Choroid plexus epithelial cell (primary cell): ENCODE data around the gene PCDHB12.
"Not testable (repeated sequence)": the region's sequence is repeated elsewhere in the genome, so short reads cannot be mapped to it uniquely, and the experiment has no call there.

Experiments
- DNase-seq: peaks from one replicate; pipeline ENCODE4 v3.0.0-alpha.2; 2010; ENCODE audit warnings: low read depth
- H3K4me3 ChIP-seq: 2 replicates; pipeline ENCODE4 v1.5.1; 2011; ENCODE audit warnings: low read depth, mild to moderate bottlenecking, control low read depth, low read length, moderate library complexity
- TF ChIP-seq, protein P1 (sequence below): conservative IDR thresholded peaks from 2 replicates; pipeline ENCODE4 v1.5.1; 2011; ENCODE audit warnings: low read depth, mild to moderate bottlenecking, control low read depth, inconsistent platforms, low read length, moderate library complexity

The PCDHB12 gene

GRCh38 chr5:141208478-141208877, at the start of gene PCDHB12:
PCDHB12 (plus strand) TSS chr5:141208719; CDS start chr5:141208908, 189 bp downstream.
- peak; percentile 1 for DNase-seq
- TF ChIP-seq, protein P1, sequence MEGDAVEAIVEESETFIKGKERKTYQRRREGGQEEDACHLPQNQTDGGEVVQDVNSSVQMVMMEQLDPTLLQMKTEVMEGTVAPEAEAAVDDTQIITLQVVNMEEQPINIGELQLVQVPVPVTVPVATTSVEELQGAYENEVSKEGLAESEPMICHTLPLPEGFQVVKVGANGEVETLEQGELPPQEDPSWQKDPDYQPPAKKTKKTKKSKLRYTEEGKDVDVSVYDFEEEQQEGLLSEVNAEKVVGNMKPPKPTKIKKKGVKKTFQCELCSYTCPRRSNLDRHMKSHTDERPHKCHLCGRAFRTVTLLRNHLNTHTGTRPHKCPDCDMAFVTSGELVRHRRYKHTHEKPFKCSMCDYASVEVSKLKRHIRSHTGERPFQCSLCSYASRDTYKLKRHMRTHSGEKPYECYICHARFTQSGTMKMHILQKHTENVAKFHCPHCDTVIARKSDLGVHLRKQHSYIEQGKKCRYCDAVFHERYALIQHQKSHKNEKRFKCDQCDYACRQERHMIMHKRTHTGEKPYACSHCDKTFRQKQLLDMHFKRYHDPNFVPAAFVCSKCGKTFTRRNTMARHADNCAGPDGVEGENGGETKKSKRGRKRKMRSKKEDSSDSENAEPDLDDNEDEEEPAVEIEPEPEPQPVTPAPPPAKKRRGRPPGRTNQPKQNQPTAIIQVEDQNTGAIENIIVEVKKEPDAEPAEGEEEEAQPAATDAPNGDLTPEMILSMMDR, result no peak
- no peak within 1 kb of the TSS for H3K4me3 ChIP-seq

- peak; percentile 17 for DNase-seq
- TF ChIP-seq, protein P1, result peak; percentile 44
- no peak within 1 kb of the TSS for H3K4me3 ChIP-seq
These were observed 35.9 kb upstream of the PCDHB12 start, which contains the start of gene PCDHB7 for GRCh38 chr5:141172381-141173204. PCDHB7 (plus strand) TSS chr5:141172644; CDS start chr5:141172836, 192 bp downstream.

- H3K4me3 ChIP-seq, result not testable (repeated sequence)
These were observed 34.0 kb upstream of the PCDHB12 start for GRCh38 chr5:141174291-141175104.

DNA sequence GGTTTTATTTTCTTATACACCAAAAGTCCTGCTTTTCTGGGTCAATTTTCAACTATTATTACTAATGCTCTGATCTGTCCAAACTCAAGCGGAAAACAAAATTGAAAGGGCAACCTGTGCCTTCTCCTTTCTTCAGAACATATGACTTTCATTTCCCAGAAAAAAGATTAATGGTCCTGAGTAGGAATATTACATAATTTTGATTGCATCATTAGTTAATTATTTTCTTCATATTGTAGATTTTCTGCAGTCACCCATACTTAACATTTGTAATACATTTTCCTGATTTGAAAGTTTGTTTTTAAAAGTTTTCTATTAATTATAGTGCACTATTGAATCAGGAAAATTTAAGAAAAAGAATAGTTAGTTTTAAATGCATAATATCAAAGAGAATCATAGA, 32.6 kb upstream of the PCDHB12 start:
- TF ChIP-seq, protein P1, result no peak
- H3K4me3 ChIP-seq, result no peak overlapping the region
- no peak for DNase-seq

More at GRCh38 chr5:141174291-141175104, 34.0 kb upstream of the PCDHB12 start:
- not testable (repeated sequence) for DNase-seq

- DNase-seq, H3K4me3 ChIP-seq: not testable (repeated sequence)
These were observed 30.8 kb upstream of the PCDHB12 start, which contains the start of gene PCDHB8 for GRCh38 chr5:141177577-141178191. PCDHB8 (plus strand) TSS chr5:141177790; CDS start chr5:141178035, 245 bp downstream.

DNA sequence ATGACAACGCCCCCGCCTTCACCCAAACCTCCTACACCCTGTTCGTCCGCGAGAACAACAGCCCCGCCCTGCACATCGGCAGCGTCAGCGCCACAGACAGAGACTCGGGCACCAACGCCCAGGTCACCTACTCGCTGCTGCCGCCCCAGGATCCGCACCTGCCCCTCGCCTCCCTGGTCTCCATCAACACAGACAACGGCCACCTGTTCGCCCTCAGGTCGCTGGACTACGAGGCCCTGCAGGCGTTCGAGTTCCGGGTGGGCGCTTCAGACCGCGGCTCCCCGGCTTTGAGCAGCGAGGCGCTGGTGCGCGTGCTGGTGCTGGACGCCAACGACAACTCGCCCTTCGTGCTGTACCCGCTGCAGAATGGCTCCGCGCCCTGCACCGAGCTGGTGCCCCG, 29.1 kb upstream of the PCDHB12 start:
- H3K4me3 ChIP-seq, DNase-seq: not testable (repeated sequence)

DNA sequence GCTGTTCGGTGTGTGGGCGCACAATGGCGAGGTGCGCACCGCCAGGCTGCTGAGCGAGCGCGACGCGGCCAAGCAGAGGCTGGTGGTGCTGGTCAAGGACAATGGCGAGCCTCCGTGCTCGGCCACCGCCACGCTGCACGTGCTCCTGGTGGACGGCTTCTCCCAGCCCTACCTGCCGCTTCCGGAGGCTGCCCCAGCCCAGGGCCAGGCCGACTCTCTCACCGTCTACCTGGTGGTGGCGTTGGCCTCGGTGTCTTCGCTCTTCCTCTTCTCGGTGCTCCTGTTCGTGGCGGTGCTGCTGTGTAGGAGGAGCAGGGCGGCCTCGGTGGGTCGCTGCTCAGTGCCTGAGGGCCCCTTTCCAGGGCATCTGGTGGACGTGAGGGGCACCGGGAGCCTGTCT, 28.6 kb upstream of the PCDHB12 start:
- not testable (repeated sequence) for H3K4me3 ChIP-seq, DNase-seq

DNA sequence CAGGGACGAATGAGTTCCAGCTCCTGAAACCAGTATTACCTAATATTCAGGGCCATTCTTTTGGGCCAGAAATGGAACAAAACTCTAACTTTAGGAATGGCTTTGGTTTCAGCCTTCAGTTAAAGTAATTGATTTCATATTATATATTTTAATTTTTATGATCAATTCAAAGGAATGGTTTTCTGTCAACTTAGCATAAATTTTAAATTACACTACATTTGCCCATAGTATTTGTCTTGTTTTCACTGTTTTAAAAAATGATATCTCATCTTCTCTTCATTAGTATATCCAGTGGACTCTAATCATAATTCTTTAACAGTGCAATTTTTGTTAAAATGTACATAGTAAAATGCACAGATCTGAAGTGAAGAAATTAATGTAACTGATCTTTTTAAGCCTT, 28.2 kb upstream of the PCDHB12 start:
- DNase-seq, result no peak
- no peak overlapping the region for H3K4me3 ChIP-seq
- TF ChIP-seq, protein P1, result no peak
